ENCODE results near the gene CLNK. TPM values are rescaled to one million over a fixed set of nuclear protein-coding genes. Genes with fewer than 3 reads are reported as not detected.

Gene CLNK
- polyA plus RNA-seq, 1 of the 3 experiments (the other 2 are of a cell fraction), result not detected

- POLR2A ChIA-PET, result no interaction called here
Measured at GRCh38 chr4:10701161-10701560, 16.6 kb upstream of the CLNK start.

GRCh38 chr4:10698172-10698571 is 13.6 kb upstream of the CLNK start:
- H4K20me1 ChIP-seq (ENCODE audit: insufficient read depth), result no peaks in the 10 kb centered on the region
- POLR2A ChIA-PET, result no interaction called here
- no peak for DNase-seq
- H3F3A ChIP-seq (replicated peaks; ENCODE audit: insufficient read depth), result no peaks in the 10 kb centered on the region
- H3K9ac ChIP-seq, result no peak overlapping the region
- TF ChIP-seq RAD21 (IDR thresholded peaks at IDR 0.05; ENCODE audit: low read length) (no peak), RFX5 (IDR thresholded peaks at IDR 0.05; ENCODE audit: low read length) (no peak), TAF1 (IDR thresholded peaks at IDR 0.05; ENCODE audit: borderline replicate concordance, low read depth, low read length) (no peak), CTCF (IDR thresholded peaks at IDR 0.05) (no peak), MAX (IDR thresholded peaks at IDR 0.05; ENCODE audit: low read depth) (no peak), IRF3 (IDR thresholded peaks at IDR 0.05; ENCODE audit: low read depth, low read length) (no peak), PBX3 (IDR thresholded peaks at IDR 0.05) (no peak), EZH2phosphoT487 (IDR thresholded peaks at IDR 0.05; ENCODE audit: borderline replicate concordance, low read depth) (no peak), FOXM1 (IDR thresholded peaks at IDR 0.05; ENCODE audit: low read depth) (no peak), MEF2A (IDR thresholded peaks at IDR 0.05; ENCODE audit: borderline replicate concordance, low read depth) (no peak), RCOR1 (IDR thresholded peaks at IDR 0.05; ENCODE audit: low read length) (no peak), NFIC (IDR thresholded peaks at IDR 0.05; ENCODE audit: borderline replicate concordance) (no peak), GABPA (IDR thresholded peaks at IDR 0.05; ENCODE audit: low read depth) (no peak)
- no peak overlapping the region for H2AFZ ChIP-seq (ENCODE audit: low read depth)
- no peak overlapping the region for H3K27ac ChIP-seq (ENCODE audit: low read depth in 2 of 2, low read length in 1 of 2)
- no peaks in the 10 kb centered on the region for H3K9me2 ChIP-seq
- H3K4me1 ChIP-seq (ENCODE audit: control insufficient read depth in 1 of 2, insufficient read depth in 2 of 2, low read depth in 1 of 2, low read length in 1 of 2), result no peaks in the 10 kb centered on the region
- H3K79me2 ChIP-seq (ENCODE audit: insufficient read depth), result no peaks in the 10 kb centered on the region
- 0% methylated on average over 1 of the region's 1 CpG for WGBS (ENCODE audit: low lambda C conversion rate)
- H3K9me3 ChIP-seq, result no peaks in the 10 kb centered on the region
- H3K27me3 ChIP-seq (ENCODE audit: insufficient read depth), result no peaks in the 10 kb centered on the region
- H3K4me2 ChIP-seq, result no peak overlapping the region
- no peak overlapping the region for H3K4me3 ChIP-seq (ENCODE audit: low read depth in 2 of 2, low read length in 1 of 2)
- no peaks in the 10 kb centered on the region for H3K36me3 ChIP-seq (replicated peaks in 1 of 2; ENCODE audit: control insufficient read depth in 1 of 2, insufficient read depth in 2 of 2, low read length in 1 of 2)
- CTCF ChIA-PET, result no interaction called here

More at GRCh38 chr4:10701161-10701560, 16.6 kb upstream of the CLNK start:
- Histone ChIP-seq H3K36me3 (replicated peaks in 1 of 2; ENCODE audit: control insufficient read depth in 1 of 2, insufficient read depth in 2 of 2, low read length in 1 of 2) (no peaks in the 10 kb centered on the region), H3K4me1 (ENCODE audit: control insufficient read depth in 1 of 2, insufficient read depth in 2 of 2, low read depth in 1 of 2, low read length in 1 of 2) (no peaks in the 10 kb centered on the region), H3K79me2 (ENCODE audit: insufficient read depth) (no peaks in the 10 kb centered on the region), H3K9ac (no peak overlapping the region), H3K4me3 (ENCODE audit: low read depth in 2 of 2, low read length in 1 of 2) (no peak overlapping the region), H3K4me2 (no peak overlapping the region), H3K27ac (ENCODE audit: low read depth in 2 of 2, low read length in 1 of 2) (no peak overlapping the region), H4K20me1 (ENCODE audit: insufficient read depth) (no peaks in the 10 kb centered on the region), H3K9me2 (no peaks in the 10 kb centered on the region), H3K9me3 (no peaks in the 10 kb centered on the region), H3K27me3 (ENCODE audit: insufficient read depth) (no peaks in the 10 kb centered on the region), H3F3A (replicated peaks; ENCODE audit: insufficient read depth) (no peaks in the 10 kb centered on the region), H2AFZ (ENCODE audit: low read depth) (no peak overlapping the region)
- CTCF ChIA-PET, result no interaction called here
- no peak for DNase-seq
- no peak for TF ChIP-seq FOSL2 (IDR thresholded peaks at IDR 0.05; ENCODE audit: borderline replicate concordance, low read depth)
- no peak for TF ChIP-seq JUND (IDR thresholded peaks at IDR 0.05)
- WGBS (ENCODE audit: low lambda C conversion rate), result 15% methylated on average over 2 of the region's 3 CpGs
